ENCODE data around the gene C21orf91.

The C21orf91 gene

DNA sequence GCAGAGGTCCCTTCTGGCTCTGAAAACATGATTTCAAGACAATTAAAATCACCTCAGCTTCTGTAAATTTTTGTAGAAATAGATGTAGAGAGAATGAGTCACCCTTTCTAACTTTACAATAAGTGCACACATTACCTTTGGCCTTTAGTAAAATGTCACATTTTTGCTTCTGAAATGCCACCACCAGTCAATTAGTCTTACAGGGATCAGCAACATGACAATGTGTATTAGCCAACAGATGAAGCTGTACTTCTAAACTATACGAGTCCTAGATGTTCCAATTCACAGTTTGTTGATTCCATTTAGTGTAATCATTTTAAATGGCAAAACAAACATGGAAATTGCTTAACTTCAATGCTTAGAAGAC is 23.1 kb downstream of the C21orf91 start:
- no peak for DNase-seq (ENCODE audit: low read depth in 1 of 2, low spot score in 1 of 2)
- Histone ChIP-seq H3K27me3 (ENCODE audit: insufficient read depth, poor library complexity, severe bottlenecking) (no peaks in the 10 kb centered on the region), H3K27ac (replicated peaks) (no peak overlapping the region), H3K4me3 (replicated peaks; ENCODE audit: insufficient read depth, low read length) (no peak overlapping the region)
- no peak for TF ChIP-seq SPI1 (IDR thresholded peaks at IDR 0.05; ENCODE audit: borderline replicate concordance, low read depth)
- TF ChIP-seq, protein P1, sequence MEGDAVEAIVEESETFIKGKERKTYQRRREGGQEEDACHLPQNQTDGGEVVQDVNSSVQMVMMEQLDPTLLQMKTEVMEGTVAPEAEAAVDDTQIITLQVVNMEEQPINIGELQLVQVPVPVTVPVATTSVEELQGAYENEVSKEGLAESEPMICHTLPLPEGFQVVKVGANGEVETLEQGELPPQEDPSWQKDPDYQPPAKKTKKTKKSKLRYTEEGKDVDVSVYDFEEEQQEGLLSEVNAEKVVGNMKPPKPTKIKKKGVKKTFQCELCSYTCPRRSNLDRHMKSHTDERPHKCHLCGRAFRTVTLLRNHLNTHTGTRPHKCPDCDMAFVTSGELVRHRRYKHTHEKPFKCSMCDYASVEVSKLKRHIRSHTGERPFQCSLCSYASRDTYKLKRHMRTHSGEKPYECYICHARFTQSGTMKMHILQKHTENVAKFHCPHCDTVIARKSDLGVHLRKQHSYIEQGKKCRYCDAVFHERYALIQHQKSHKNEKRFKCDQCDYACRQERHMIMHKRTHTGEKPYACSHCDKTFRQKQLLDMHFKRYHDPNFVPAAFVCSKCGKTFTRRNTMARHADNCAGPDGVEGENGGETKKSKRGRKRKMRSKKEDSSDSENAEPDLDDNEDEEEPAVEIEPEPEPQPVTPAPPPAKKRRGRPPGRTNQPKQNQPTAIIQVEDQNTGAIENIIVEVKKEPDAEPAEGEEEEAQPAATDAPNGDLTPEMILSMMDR (IDR thresholded peaks at IDR 0.05; ENCODE audit: insufficient read depth, low read length): no peak
- TF ChIP-seq POLR2AphosphoS5 (IDR thresholded peaks at IDR 0.05; ENCODE audit: low read depth): no peak
- TF ChIP-seq GABPA (IDR thresholded peaks at IDR 0.05; ENCODE audit: low read depth): no peak
- TF ChIP-seq, protein P2, sequence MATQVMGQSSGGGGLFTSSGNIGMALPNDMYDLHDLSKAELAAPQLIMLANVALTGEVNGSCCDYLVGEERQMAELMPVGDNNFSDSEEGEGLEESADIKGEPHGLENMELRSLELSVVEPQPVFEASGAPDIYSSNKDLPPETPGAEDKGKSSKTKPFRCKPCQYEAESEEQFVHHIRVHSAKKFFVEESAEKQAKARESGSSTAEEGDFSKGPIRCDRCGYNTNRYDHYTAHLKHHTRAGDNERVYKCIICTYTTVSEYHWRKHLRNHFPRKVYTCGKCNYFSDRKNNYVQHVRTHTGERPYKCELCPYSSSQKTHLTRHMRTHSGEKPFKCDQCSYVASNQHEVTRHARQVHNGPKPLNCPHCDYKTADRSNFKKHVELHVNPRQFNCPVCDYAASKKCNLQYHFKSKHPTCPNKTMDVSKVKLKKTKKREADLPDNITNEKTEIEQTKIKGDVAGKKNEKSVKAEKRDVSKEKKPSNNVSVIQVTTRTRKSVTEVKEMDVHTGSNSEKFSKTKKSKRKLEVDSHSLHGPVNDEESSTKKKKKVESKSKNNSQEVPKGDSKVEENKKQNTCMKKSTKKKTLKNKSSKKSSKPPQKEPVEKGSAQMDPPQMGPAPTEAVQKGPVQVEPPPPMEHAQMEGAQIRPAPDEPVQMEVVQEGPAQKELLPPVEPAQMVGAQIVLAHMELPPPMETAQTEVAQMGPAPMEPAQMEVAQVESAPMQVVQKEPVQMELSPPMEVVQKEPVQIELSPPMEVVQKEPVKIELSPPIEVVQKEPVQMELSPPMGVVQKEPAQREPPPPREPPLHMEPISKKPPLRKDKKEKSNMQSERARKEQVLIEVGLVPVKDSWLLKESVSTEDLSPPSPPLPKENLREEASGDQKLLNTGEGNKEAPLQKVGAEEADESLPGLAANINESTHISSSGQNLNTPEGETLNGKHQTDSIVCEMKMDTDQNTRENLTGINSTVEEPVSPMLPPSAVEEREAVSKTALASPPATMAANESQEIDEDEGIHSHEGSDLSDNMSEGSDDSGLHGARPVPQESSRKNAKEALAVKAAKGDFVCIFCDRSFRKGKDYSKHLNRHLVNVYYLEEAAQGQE (IDR thresholded peaks at IDR 0.05; ENCODE audit: insufficient replicate concordance, low read depth): no peak

DNA sequence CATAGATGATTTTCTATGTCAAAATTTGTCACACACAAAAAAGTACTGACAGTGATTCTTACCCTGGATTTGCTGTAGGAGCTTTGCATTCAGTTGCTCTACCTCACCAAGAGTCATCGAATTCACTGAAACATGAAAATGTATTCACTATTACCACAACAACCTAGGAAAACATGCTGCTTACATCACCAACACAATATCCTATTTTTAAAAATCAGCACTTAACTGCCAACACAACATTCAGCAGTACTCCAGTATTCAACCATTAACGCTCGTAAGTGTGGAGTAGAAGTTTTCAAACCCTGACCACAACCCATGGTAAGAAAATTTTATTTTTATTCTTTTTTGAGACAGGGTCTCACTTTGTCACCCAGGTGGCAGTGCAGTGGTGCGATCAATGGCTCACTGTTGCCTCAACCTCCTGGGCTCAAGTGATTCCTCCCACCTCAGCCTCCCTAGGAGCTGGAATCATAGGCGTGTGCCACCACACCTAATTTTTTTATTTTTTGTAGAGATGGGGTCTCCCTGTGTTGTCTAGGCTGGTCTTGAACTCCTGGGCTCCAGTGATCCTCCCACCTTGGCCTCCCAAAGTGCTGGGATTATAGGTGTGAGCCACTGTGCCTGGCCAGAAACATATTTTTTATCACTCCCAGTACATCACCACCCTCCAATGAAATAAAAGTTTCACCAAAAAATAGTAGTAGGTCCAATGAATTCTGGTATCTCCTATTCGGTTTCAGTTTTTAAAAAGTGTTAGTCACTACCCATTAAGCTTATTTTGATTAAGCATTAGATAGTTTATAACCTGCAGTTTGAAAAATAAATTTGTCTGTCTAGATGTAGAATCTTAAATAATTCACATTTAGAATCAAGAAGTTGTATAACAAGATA is 23.8 kb downstream of the C21orf91 start:
- no peak for TF ChIP-seq SPI1 (IDR thresholded peaks at IDR 0.05; ENCODE audit: borderline replicate concordance, low read depth)
- Histone ChIP-seq H3K27ac (replicated peaks) (peak overlapping the region; percentile 10; the same call in 1 of the 2 replicates), H3K27me3 (ENCODE audit: insufficient read depth, poor library complexity, severe bottlenecking) (no peaks in the 10 kb centered on the region), H3K4me3 (replicated peaks; ENCODE audit: insufficient read depth, low read length) (no peak overlapping the region)
- DNase-seq (ENCODE audit: low read depth in 1 of 2, low spot score in 1 of 2): no peak

DNA sequence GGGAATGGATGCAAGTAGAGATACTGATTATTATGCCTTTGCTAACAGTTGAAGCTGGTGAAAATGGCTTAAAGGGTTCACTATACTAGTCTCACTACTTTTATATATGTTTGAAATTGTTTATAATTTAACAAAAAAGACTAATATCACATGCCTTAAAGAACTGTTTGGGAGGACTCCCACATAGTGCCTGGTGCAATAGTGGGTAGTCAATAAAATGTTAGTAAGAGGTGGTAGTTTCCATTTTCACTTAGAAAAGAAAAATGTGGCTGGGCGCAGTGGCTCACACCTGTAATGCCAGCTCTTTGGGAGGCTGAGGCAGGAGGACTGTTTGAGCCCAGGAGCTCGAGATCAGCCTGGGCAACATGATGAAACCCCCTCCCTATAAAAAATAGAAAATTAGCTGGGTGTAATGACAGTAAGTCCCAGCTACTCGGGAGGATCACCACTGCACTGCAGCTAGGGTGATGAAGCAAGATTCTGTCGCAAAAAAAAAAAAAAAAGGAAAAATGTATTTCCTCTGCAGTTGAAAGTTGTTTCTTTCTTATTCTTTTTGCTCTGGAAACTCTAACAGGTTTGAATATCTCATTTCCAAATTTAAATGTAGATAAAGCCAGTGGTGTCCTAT is 24.5 kb downstream of the C21orf91 start:
- Histone ChIP-seq H3K27ac (replicated peaks) (peak overlapping the region; percentile 10; the same call in 1 of the 2 replicates), H3K4me3 (replicated peaks; ENCODE audit: insufficient read depth, low read length) (no peak overlapping the region)
- TF ChIP-seq, protein P1 (IDR thresholded peaks at IDR 0.05; ENCODE audit: insufficient read depth, low read length): no peak
- no peak for TF ChIP-seq GABPA (IDR thresholded peaks at IDR 0.05; ENCODE audit: low read depth)
- TF ChIP-seq SPI1 (IDR thresholded peaks at IDR 0.05; ENCODE audit: borderline replicate concordance, low read depth): no peak
- TF ChIP-seq, protein P2 (IDR thresholded peaks at IDR 0.05; ENCODE audit: insufficient replicate concordance, low read depth): no peak
- no peak for TF ChIP-seq POLR2AphosphoS5 (IDR thresholded peaks at IDR 0.05; ENCODE audit: low read depth)

More for the DNA sequence above, 24.5 kb downstream of the C21orf91 start:
- H3K27me3 ChIP-seq (ENCODE audit: insufficient read depth, poor library complexity, severe bottlenecking): no peaks in the 10 kb centered on the region
- no peak for DNase-seq (ENCODE audit: low read depth in 1 of 2, low spot score in 1 of 2)

Data from HL-60 (cell line).